NCI-H187 treated with DMSO at 0.1 percent for 48 hours (cell line): ENCODE data around the gene MRM2.

Experiments used
- DNase-seq: peaks from one replicate; lab custom pipeline; 2025; lab: John Stamatoyannopoulos, UW

Gene MRM2

DNA sequence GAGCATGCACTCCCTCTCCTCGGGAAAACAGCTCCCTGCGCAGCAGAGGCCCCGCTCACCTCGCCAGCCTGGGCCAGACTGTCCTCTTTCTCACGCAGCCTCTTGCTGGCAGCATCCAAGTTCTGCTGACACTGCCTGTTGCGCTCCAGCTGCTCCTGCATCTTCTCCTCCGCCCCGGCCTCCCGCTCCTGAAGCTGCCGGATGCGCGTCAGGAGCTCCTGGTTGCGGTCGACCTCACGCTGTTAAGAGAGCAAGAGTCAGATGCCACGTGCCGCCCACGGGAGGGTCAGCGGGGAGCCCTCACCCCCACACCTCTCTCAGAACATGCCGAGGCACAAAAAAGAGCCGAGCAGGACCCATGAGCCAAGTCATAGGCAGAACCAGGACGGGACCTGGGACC lies 19.5 kb downstream of the MRM2 start:
- DNase-seq, result no peak

GRCh38 chr7:2220954-2221353 lies 21.1 kb downstream of the MRM2 start:
- DNase-seq, result no peak

- DNase-seq, result no peak
Measured at GRCh38 chr7:2220506-2220905, 21.5 kb downstream of the MRM2 start.

DNA sequence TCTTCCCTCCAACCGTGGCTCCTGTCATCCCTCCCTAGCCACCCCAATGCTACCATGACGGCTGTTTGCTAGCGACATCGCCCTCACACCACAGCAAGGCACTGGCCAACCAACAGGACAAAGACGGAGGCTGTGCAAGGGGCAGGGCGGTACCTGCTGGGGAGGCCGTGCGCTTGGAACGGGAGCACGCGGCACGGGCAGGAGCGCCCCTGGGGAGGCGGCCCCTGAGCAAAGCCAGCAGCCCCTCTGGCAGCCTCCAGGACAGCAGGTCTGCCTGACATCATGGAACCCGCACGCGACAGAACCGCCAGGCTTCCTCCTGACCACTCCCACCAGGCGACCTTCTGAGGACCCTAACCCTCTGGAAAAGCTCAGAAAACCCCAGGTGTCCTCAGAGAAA lies 22.0 kb downstream of the MRM2 start:
- no peak for DNase-seq

GRCh38 chr7:2219606-2220005 lies 22.4 kb downstream of the MRM2 start:
- DNase-seq, result no peak

- DNase-seq, result no peak
Measured at GRCh38 chr7:2219136-2219535, 22.9 kb downstream of the MRM2 start.

- DNase-seq, result no peak
Measured at GRCh38 chr7:2218444-2218785, 23.6 kb downstream of the MRM2 start.

- no peak for DNase-seq
Measured at GRCh38 chr7:2217716-2218443, 24.1 kb downstream of the MRM2 start.

GRCh38 chr7:2217206-2217605 lies 24.8 kb downstream of the MRM2 start:
- DNase-seq, result no peak

DNA sequence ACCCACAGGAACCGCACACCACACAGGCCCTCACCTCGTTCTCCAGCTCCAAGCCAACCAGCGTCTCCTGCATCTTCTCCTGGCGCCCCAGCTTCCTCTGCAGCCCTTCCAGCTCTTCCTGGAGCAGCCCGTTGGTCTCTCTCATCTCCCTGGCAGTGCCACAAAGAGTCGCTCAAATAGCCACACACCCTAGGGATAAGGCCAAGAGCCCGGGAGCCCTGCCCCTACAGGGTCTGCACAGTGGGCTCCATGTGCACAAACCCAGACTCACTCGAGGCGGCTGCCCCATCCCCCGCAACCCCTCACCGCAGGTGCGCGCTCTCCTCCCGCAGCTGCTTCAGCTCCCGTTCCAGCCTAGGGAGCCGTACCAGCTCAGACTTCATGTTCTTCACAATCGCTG lies 26.2 kb downstream of the MRM2 start:
- no peak for DNase-seq

DNA sequence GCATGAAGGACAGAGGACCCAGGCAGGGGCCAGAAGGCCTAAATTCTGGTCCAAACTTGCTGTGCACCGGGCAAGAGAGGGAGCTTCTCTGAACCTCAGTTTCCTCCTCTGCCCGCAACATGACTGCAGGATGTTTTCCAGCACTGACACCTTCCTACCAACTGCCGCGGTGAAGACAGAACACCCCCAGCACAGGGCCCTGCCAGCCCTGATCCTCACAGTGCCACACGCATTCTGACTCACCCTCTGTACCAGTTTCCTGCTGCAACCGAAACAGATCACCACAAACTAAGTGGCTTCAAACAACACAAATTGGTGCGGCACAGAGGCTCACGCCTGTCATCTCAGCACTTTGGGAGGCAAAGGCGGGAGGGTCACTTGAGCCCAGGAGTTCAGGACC lies 27.4 kb downstream of the MRM2 start:
- DNase-seq, result no peak

DNA sequence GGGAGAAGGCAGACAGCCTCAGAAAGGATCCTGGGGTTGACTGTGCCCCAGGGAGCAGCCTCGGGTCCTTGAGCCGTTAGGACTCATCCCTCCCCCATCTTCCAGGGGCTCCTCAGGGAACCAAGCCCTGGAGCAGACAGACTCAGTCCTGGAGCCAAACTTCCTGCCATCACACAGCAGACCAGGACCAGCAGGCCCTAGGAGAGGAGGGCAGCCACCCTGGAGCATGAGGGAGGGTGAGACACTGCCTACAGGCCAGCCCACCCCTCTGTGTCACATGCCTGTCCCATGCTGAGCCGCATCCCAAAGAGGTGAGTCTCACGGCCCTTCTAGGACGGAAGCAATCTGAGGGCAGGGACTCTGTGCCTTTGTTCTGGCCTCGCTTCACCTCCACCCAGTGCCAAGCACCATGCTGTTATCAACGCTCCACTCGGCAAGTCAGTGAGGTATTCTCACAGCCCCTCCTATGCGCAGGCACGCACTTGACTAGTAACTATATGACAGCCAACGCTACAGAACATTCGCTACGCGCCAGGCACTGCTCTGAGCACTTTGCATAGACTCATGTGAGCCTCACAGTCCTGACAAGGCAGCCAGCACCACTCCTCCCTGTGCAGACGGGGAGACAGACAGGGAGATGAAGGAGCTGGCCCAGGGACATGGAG lies 28.3 kb downstream of the MRM2 start:
- DNase-seq, result no peak

DNA sequence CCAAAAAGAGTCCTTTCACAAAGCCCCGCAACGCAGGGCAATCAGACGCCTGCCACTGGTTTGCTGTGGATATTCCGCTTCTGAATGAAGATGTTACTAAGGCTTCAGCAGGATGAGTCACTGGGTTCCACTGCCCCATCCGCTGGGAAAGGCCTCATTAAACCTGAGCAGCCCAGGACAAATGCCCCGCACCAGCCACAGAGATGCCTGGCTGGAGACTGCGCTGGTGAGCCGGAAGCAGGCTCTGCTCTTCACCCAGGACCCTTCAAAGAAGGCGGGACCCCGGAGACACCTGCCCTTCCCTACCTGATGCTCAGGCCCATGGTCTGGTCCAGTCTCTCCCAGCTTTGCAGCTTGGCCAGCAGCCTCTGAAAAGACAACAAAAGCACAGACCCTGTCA lies 29.1 kb downstream of the MRM2 start:
- no peak for DNase-seq

- no peak for DNase-seq
Measured at GRCh38 chr7:2211926-2212325, 30.1 kb downstream of the MRM2 start.

- no peak for DNase-seq
Measured at GRCh38 chr7:2211259-2211880, 30.6 kb downstream of the MRM2 start.

DNA sequence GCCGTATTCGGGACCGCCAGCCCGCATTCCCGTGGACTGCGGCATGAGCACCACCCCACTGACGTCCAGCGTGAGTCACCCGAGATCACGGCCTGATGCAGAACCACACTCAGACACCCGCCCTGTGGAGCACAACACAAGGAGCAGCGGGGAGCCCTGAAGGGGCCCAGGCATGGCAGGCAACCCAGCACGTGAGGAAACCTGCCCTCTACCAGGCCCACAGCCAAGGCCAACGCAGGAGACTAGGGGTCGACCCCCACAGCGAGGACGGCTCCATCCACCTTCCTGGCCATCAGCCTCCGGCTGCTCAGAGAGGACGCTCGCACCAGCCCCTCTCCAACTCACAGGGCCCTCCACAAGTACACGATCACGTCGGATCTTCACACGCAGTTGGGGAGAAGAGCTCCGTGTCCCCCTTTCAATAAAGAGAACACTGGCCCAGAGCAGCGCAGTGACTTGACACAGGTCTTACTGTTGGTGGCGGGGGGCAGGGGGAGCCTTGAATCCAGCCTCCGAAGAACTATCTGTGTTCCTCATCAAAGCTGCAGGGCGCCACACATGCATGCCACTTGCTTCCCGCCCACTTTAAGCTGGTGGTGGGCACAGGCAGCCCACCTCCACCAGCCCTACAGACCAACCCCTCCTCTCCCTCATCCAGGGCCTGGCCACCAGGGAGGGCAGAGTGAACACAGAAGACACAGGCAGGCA lies 31.3 kb downstream of the MRM2 start:
- DNase-seq, result no peak

DNA sequence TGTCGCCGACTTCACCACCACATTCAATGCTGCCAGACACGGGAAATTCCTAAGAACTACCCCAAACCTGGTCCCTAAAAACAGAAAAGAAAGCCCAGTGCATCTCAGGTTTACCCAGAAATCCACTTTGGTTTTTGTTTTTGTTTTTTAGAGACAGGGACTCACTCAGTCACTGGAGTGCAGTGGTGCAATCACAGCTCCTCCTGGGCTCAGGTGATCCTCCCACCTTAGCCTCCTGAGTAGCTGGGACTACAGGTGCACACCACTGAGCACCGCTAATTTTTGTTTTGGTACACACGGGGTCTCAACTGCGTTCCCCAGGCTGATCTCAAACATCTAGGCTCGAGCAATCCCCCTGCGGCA lies 32.1 kb downstream of the MRM2 start:
- no peak for DNase-seq

GRCh38 chr7:2209146-2209960 lies 32.7 kb downstream of the MRM2 start:
- no peak for DNase-seq

GRCh38 chr7:2208712-2209111 lies 33.3 kb downstream of the MRM2 start:
- DNase-seq, result no peak

DNA sequence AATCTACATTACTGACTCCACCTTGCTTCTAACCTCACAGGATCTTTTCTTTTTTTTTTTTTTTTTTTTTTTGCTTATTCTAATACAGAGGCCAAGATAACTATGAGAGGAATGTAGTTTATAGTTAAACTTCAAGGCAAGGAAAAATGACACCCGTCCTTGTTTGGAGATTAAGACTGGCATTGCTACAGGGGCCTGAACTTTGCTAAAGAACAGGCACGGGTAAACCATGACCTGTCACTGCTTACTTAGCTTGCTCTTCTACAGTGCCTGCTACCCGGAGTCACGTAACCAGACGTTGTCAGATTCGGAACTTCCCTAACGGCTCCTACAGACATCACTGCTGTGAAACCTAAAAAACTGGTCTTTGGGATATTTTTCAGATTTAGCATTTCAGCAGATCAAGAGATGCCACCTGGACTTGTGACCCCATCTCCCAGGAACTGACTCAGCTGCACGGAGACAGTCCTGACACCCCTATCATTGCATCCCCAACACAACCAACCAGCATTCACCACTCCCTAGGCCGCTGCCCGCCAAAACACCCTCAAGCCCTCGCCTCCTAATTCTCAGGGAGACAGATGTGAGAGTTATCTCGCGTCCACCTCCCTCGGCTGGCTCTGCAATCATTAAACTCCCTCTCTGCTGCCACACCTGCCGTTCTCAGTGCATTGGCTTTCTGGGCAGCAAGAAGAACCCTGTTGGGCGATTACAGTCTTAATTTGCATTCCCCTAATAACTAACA lies 36.8 kb downstream of the MRM2 start:
- DNase-seq, result no peak

GRCh38 chr7:2204446-2204845 lies 37.6 kb downstream of the MRM2 start:
- DNase-seq, result no peak
